Left lung (tissue), 10 donors: Measurements from ENCODE around the gene HEPHL1. TPM values are rescaled to one million over a fixed set of nuclear protein-coding genes. Genes with fewer than 3 reads are reported as not detected.

Source experiments
- ATAC-seq: fragments of 200-7000 bp; cut with Tn5 transposase; one replicate; pipeline ENCODE4 v1.9.1; 2020; ENCODE audit warnings: moderate library complexity
- DNase-seq, 4 donors: peaks; one replicate each; pipeline ENCODE4 v3.0.0-alpha.2; 2013 to 2020
- H3K27ac ChIP-seq, 2 donors: fragments of 200-600 bp; sonication (generic) in 1 of 2; one replicate each; pipeline versions ENCODE4 v1.5.0 to v1.8.0; 2020 to 2021
- H3K27me3 ChIP-seq, 2 donors: fragments of 200-600 bp; sonication (generic) in 1 of 2; one replicate each; pipeline versions ENCODE4 v1.5.0 to v1.8.0; 2020 to 2021
- H3K36me3 ChIP-seq, 2 donors: fragments of 200-600 bp; sonication (generic) in 1 of 2; one replicate each; pipeline versions ENCODE4 v1.5.0 to v1.8.0; 2020 to 2021
- H3K4me1 ChIP-seq, 2 donors: fragments of 200-600 bp; one replicate each; pipeline ENCODE4 v1.8.0; 2021
- H3K4me3 ChIP-seq, 2 donors: fragments of 200-600 bp; sonication (generic) in 1 of 2; one replicate each; pipeline versions ENCODE4 v1.5.0 to v1.8.0; 2020 to 2021; ENCODE audit warnings: mild to moderate bottlenecking in 1 of 2
- H3K9me3 ChIP-seq, 2 donors: fragments of 200-600 bp; sonication (generic) in 1 of 2; one replicate each; pipeline versions ENCODE4 v1.5.0 to v1.8.0; 2020 to 2021
- CTCF ChIP-seq, 2 donors: fragments of 200-600 bp; sonication (generic) in 1 of 2; IDR thresholded peaks; one replicate each; pipeline versions ENCODE4 v1.5.0 to v1.8.0; 2021; ENCODE audit warnings: antibody characterized with exemption in 2 of 2
- intact Hi-C, 2 donors: fragments of 100-400 bp; cut with DNase I; formaldehyde crosslinking; loops; one replicate each; pipeline versions ENCODE4 v1.11.2 to v1.14.2; 2022
- polyA plus RNA-seq, 6 donors: library from polyadenylated mRNA; unstranded; fragments of 120-200 nt; gene quantifications; one replicate each; pipeline ENCODE4 v1.2.1, GENCODE V29; 2013; ENCODE audit not compliant: insufficient read length in 6 of 6
- total RNA-seq, 2 donors: library from RNA; stranded (reverse); fragmentation: NEBNext Ultra II Directional; extraction: Animal tissue kit (Norgen Biotek cat#: 25700); gene quantifications; one replicate each; pipeline ENCODE4 v1.2.1, GENCODE V29; 2021
- donor health status: DM: no; HTN: yes; CAD: no.
- donor health status: DM: no; HTN: no; CAD: no.

HEPHL1 gene
- total and polyA plus RNA-seq, 8 donors: 0.06 to 0.21 (median 0.14) TPM; not detected in 5

- TF ChIP-seq CTCF (IDR thresholded peaks at IDR 0.05): no peak
- peaks cover 0 to 4% of the 10 kb centered on the region in 2 donors for H3K9me3 ChIP-seq
- H3K36me3 ChIP-seq: no peaks in the 10 kb centered on the region
- intact Hi-C loops: no loop called here
- H3K4me1 ChIP-seq: no peaks in the 10 kb centered on the region
- no peak overlapping the region for H3K4me3 ChIP-seq
- H3K27me3 ChIP-seq: no peaks in the 10 kb centered on the region
- ATAC-seq (no peak), DNase-seq (no peak)
- no peak overlapping the region for H3K27ac ChIP-seq
Observed at GRCh38 chr11:94049351-94049750, 28.2 kb downstream of the HEPHL1 start.

GRCh38 chr11:94058630-94059029 lies 37.5 kb downstream of the HEPHL1 start:
- no peak overlapping the region for H3K4me3 ChIP-seq
- H3K27me3 ChIP-seq: no peaks in the 10 kb centered on the region
- no peak for DNase-seq
- intact Hi-C loops: no loop called here
- no peak for ATAC-seq
- TF ChIP-seq CTCF (IDR thresholded peaks at IDR 0.05): no peak
- H3K36me3 ChIP-seq: no peaks in the 10 kb centered on the region
- H3K27ac ChIP-seq: no peak overlapping the region
- H3K4me1 ChIP-seq: no peaks in the 10 kb centered on the region
- H3K9me3 ChIP-seq: no peaks in the 10 kb centered on the region

GRCh38 chr11:94059065-94059464 lies 37.9 kb downstream of the HEPHL1 start:
- H3K27ac ChIP-seq: no peak overlapping the region
- intact Hi-C loops: no loop called here
- no peaks in the 10 kb centered on the region for H3K9me3 ChIP-seq
- H3K27me3 ChIP-seq: no peaks in the 10 kb centered on the region
- H3K36me3 ChIP-seq: no peaks in the 10 kb centered on the region
- DNase-seq (peak in 1 of 4 donors; percentile 4), ATAC-seq (no peak)
- no peaks in the 10 kb centered on the region for H3K4me1 ChIP-seq
- no peak for TF ChIP-seq CTCF (IDR thresholded peaks at IDR 0.05)
- H3K4me3 ChIP-seq: no peak overlapping the region

- Histone ChIP-seq H3K36me3 (no peaks in the 10 kb centered on the region), H3K27me3 (no peaks in the 10 kb centered on the region), H3K4me1 (no peaks in the 10 kb centered on the region), H3K4me3 (no peak overlapping the region), H3K9me3 (no peaks in the 10 kb centered on the region), H3K27ac (no peak overlapping the region)
- DNase-seq (no peak), ATAC-seq (peak; percentile 56)
- no peak for TF ChIP-seq CTCF (IDR thresholded peaks at IDR 0.05)
- intact Hi-C loops: no loop called here
Observed at GRCh38 chr11:94060401-94060800, 39.2 kb downstream of the HEPHL1 start.

- Histone ChIP-seq H3K9me3 (no peaks in the 10 kb centered on the region), H3K4me3 (no peak overlapping the region), H3K36me3 (no peaks in the 10 kb centered on the region), H3K4me1 (no peaks in the 10 kb centered on the region), H3K27me3 (no peaks in the 10 kb centered on the region), H3K27ac (no peak overlapping the region)
- ATAC-seq (no peak), DNase-seq (no peak)
- intact Hi-C loops: no loop called here
- no peak for TF ChIP-seq CTCF (IDR thresholded peaks at IDR 0.05)
Observed at GRCh38 chr11:94062360-94062759, 41.2 kb downstream of the HEPHL1 start.
